ENCODE data around the gene ARHGAP22.

ARHGAP22 gene

GRCh38 chr10:48496831-48497779 is 107.8 kb downstream of the ARHGAP22 start:
- DNase-seq (ENCODE audit: low read depth) = peak; percentile 70

GRCh38 chr10:48496105-48496830 is 108.6 kb downstream of the ARHGAP22 start:
- DNase-seq (ENCODE audit: low read depth) = no peak

- no peak for DNase-seq (ENCODE audit: low read depth)
These were observed 109.4 kb downstream of the ARHGAP22 start for GRCh38 chr10:48495282-48496045.

- DNase-seq (ENCODE audit: low read depth) = no peak
These were observed 110.3 kb downstream of the ARHGAP22 start for GRCh38 chr10:48494611-48495010.

- no peak for DNase-seq (ENCODE audit: low read depth)
These were observed 110.8 kb downstream of the ARHGAP22 start for GRCh38 chr10:48494073-48494472.

GRCh38 chr10:48493083-48493871 is 111.6 kb downstream of the ARHGAP22 start:
- peak; percentile 38 for DNase-seq (ENCODE audit: low read depth)

GRCh38 chr10:48492201-48492600 is 112.7 kb downstream of the ARHGAP22 start:
- DNase-seq (ENCODE audit: low read depth) = no peak

GRCh38 chr10:48491392-48492139 is 113.3 kb downstream of the ARHGAP22 start:
- no peak for DNase-seq (ENCODE audit: low read depth)

GRCh38 chr10:48490946-48491345 is 113.9 kb downstream of the ARHGAP22 start:
- DNase-seq (ENCODE audit: low read depth) = no peak

GRCh38 chr10:48490571-48490940 is 114.3 kb downstream of the ARHGAP22 start:
- no peak for DNase-seq (ENCODE audit: low read depth)

- DNase-seq (ENCODE audit: low read depth) = no peak
These were observed 115.8 kb downstream of the ARHGAP22 start for GRCh38 chr10:48489099-48489498.

GRCh38 chr10:48487244-48487643 is 117.6 kb downstream of the ARHGAP22 start:
- DNase-seq (ENCODE audit: low read depth) = no peak

- DNase-seq (ENCODE audit: low read depth) = no peak
These were observed 119.2 kb downstream of the ARHGAP22 start for GRCh38 chr10:48485711-48486110.

- DNase-seq (ENCODE audit: low read depth) = no peak
These were observed 120.0 kb downstream of the ARHGAP22 start for GRCh38 chr10:48484911-48485310.

- no peak for DNase-seq (ENCODE audit: low read depth)
These were observed 122.7 kb downstream of the ARHGAP22 start for GRCh38 chr10:48482207-48482606.

- DNase-seq (ENCODE audit: low read depth) = no peak
These were observed 123.5 kb downstream of the ARHGAP22 start for GRCh38 chr10:48481385-48481784.

- no peak for DNase-seq (ENCODE audit: low read depth)
These were observed 124.2 kb downstream of the ARHGAP22 start for GRCh38 chr10:48480397-48481374.

GRCh38 chr10:48478980-48479811 is 125.7 kb downstream of the ARHGAP22 start:
- no peak for DNase-seq (ENCODE audit: low read depth)

GRCh38 chr10:48478469-48478868 is 126.4 kb downstream of the ARHGAP22 start:
- no peak for DNase-seq (ENCODE audit: low read depth)

Measured in amniotic epithelial cell (primary cell).